HG02840 (cell line): Measurements from ENCODE around the gene AP4S1.
"Not testable (repeated sequence)": the region's sequence is repeated elsewhere in the genome, so short reads cannot be mapped to it uniquely, and the experiment has no call there.

Experiments
- ATAC-seq: cut with Tn5 transposase; IDR thresholded peaks from one replicate; pipeline ENCODE4 v1.9.1; 2021; ENCODE audit warnings: mild to moderate bottlenecking, moderate library complexity, moderate number of reproducible peaks; ENCODE audit not compliant: unreplicated experiment, low FRiP score

Gene AP4S1

DNA sequence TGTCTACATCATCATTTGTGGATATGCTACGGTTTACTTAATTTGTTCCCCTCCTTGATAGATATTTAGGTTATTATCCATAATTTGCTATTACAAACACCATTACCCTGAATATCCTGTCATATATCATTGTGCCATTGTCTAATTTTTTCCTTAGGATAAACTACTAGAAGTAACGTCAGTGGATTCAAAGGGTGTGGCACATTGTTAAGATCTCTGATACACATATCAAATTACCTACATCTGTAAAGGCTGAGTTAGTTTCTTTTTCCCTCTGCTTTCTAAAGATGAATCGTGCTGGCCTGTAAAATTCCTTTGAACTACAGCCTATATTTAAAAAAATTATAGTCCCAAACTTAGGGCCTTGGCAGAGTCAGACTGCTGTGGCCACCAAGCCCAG, 54.6 kb downstream of the AP4S1 start:
- no peak for ATAC-seq

- ATAC-seq = no peak
Observed at GRCh38 chr14:31080484-31080883, 55.0 kb downstream of the AP4S1 start.

DNA sequence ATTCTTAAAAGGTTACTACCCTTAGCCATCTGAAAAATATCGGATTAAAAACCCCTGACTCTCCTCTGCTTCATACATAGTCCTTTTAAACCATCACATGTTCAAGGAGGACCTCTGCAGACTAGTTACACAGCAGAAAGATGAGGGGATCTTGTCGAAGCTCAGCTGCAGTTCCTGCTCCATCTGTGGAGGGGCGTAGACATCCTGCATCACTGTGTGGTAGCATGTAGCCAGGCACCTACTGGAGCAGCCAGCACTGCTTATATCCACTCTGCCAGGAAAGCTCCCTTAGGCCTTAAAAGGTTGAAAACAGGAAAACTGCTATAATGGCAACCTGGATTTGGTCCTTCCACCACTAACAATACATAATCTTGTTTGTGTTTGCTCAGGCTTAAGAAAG, 58.3 kb downstream of the AP4S1 start:
- ATAC-seq = no peak

DNA sequence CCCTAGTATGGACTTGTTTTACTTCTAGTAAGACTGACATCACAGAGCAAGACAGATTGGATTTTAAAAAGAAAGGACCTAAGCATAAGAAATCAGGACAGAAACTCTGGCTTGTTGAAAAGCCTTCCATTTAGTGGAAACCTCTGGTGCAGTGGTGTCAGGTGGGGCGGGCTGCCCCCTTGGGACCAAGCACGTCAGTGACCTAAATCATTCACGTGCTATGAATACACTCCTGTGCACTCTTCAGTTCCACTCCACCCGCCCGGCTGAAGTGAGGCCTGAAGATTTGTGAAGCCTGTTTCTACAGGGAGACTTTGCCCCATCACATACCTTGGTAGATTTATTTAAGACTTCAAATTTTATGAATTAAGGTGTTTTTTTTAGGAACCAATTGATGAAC, 58.9 kb downstream of the AP4S1 start:
- peak; percentile 59 for ATAC-seq

DNA sequence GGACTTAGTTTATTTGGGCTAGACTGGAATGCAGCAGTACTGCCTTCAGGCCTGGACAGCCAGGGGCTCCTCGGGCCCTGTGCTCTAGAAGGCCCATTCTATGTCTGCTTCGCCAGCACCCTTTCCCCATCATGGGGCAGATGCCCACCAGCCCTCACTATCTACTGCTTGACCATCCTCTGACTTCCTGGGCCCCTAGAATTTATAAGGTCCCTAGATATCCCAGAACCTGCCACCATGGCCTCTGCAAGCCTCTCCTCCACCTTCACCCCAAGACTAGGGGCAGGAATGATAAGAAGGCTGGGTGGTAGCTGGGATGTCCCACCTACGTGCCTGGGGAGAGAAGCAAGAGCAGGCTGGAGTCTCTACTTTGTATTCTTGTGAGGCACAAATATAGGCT, 59.6 kb downstream of the AP4S1 start:
- ATAC-seq = no peak

GRCh38 chr14:31086466-31086865, 61.0 kb downstream of the AP4S1 start:
- ATAC-seq = not testable (repeated sequence)

DNA sequence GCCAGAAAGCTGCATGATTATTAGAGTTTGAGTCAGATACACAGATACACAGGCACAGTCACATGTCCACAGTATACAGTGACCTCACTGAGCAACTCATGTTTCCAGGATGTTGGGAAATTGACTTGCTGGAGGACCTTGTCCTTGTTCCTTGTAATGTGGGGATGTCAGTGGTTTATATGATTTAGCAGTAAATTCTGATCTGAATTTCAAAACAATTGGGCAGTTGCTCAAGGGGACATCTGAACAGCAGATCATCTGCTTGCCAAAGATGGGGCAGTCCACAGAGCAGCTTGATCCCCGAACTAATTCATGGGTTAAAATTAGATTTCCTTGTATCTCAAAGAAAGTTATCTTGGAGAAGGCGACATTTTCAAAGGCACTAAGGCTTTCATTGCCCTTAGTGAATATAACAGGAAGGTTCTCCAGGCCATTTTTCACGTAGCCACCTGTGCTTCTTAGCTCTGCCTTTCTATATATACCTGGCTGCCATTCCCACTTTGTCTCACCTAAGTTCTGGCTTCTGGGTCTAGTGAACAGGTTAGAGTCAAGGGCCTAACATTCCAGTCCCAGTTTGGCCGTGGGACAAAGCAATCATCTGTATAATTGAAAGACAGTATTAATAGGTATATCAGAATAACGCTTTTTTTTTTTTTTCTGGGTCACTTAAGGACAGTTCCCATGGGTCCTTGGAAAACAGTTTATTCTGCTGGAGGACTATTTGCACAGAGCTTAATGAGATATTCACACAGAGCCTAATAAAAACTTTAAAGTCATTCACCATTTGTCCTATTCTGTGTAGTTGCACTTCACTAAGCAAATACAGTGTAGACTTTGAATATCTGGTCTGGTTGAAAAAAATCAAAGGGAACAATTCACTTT, 65.7 kb downstream of the AP4S1 start:
- no peak for ATAC-seq

DNA sequence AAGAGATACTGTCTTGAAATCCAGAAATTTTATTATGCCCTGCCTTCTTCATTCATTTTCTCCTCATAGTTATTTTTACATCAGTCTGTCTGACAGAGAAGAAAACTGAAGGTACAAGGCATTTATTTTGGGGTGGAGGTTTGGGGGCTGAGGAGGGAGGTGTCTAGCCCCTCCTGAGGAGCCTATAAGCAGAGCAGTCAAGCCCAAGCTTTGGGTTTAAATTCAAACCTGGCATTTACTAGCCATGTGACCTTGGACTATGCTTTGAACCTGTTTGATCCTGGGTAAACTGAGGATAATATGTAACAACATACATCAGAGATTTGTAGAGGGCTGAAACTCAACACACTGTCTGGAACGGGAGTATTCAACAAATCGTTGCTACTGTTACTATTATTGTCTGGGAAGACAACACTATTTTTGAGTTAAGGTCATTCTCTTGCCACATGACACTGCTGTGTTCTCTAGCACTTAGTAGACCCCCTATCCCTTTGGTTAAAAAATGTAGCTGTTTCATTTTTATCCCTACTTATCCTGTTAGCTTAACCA, 66.8 kb downstream of the AP4S1 start:
- ATAC-seq = no peak

- not testable (repeated sequence) for ATAC-seq
Observed at GRCh38 chr14:31093884-31094839, 68.7 kb downstream of the AP4S1 start.

- ATAC-seq = not testable (repeated sequence)
Observed at GRCh38 chr14:31095817-31096216, 70.4 kb downstream of the AP4S1 start.

GRCh38 chr14:31096255-31096654, 70.8 kb downstream of the AP4S1 start:
- ATAC-seq = no peak

GRCh38 chr14:31097081-31097480, 71.6 kb downstream of the AP4S1 start:
- ATAC-seq = no peak

DNA sequence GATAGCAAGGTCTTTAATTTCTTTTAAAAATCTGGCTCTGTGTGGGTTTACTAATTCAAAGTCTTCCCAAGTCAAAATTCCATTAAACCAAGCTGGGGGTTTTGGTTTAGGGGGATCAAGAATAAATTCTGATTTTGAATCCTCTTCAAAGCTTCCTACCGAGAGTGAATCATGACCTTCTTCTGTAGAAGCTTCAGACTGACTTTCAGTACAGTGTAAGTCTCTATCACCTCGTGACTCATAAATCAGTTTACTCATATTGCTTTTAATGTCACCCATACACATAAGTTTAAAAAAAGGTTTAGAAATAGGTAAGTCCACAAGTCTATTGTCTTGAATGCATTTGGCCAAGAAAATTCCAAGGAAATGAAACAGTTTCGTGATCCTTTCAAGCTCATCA, 81.3 kb downstream of the AP4S1 start:
- ATAC-seq = no peak

DNA sequence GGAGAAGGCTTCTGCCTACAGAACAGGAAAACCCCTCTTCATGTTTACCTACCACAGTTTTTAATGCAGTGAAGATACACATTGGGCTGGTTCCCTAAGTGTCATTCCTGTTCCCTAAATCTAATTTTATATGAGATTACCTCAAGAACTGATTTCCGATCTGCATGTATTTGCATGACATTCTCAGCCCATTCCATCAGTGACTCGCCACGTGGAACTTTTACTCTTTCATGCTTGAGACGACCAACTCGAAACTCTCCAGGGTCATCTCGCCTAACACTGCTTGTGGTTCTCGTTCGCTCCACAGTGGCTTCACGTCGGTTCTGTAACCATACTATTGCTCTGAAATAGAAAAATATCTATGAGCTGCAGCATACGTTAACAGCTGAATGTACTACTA, 83.8 kb downstream of the AP4S1 start:
- no peak for ATAC-seq

- ATAC-seq = no peak
Observed at GRCh38 chr14:31110872-31111271, 85.4 kb downstream of the AP4S1 start.

GRCh38 chr14:31113794-31114193, 88.3 kb downstream of the AP4S1 start:
- no peak for ATAC-seq

DNA sequence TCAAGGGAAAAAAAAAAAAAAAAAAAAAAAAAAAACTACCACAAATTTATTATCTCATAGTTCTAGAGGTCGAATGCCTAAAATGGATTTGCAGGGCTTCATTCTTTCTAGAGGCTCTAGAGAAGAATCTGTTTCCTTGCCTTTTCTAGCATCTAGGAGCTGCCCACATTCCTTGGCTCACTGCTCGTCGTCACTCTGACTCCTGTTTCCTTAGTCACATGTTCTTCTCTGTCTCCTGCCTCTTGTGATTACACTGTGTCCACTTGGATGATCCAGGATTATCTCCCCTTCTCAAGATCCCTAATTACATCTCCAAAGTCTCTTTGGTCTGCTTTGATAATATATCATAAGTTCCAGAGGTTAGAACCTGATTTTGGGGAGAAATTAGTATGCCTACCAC, 93.4 kb downstream of the AP4S1 start:
- no peak for ATAC-seq

DNA sequence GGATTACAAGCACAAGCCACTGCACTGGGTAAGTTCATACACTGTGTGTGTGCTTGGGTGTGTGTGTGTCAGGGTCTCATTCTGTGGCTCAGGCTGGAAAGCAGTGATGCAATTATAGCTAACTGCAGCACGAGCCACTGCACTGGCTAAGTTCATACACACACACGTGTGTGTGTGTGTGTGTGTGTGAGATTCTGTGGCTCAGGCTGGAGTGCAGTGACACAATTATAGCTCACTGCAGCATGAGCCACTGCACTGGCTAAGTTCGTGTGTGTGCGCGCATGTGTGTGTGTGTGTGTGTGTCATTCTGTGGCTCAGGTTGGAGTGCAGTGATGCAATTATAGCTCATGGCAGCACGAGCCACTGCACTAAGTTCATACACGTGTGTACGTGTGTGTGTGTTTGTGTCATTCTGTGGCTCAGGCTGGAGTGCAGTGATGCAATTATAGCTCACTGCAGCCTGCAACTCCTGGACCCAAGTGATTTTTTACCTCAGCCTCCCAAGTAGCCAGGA, 96.7 kb downstream of the AP4S1 start:
- ATAC-seq = no peak

- no peak for ATAC-seq
Observed at GRCh38 chr14:31122921-31123320, 97.5 kb downstream of the AP4S1 start.

DNA sequence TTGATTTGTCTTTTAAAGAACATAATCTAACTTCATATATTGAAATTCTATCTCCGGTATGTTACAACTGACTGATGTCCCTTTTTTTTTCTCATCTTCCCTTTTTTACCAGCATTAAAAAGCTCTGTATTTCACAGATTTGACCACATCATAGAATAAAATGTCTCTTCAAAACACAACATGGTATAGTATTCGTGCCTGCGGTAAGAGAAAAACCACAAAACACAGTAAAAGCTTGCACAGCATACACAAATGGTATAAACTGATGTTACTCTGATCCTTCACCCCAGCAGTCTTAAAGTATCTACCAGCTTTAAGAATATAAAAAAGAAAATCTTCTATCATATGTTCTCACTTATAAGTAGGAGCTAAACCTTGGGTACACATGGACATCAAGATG, 98.7 kb downstream of the AP4S1 start:
- ATAC-seq = no peak

DNA sequence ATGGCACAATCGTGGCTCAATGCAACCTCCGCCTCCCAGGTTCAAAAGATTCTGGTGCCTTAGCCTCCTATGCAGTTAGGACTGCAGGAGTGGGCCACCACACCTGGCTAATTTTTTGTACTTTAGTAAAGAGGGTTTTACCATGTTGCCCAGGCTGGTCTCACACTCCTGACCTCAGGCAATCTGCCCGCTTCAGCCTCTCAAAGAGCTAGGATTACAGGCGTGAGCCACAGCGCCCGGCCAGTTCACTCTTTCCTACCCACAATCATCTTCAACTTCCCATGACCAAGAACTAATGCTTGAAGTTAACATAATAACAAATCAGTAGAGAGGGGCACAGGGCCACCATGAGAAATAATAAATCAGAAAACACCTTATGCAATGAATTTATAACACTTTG, 99.8 kb downstream of the AP4S1 start:
- ATAC-seq = no peak
